ENCODE results near the gene SLC2A1. TPM values are rescaled to one million over a fixed set of nuclear protein-coding genes. Genes with fewer than 3 reads are reported as not detected.

The SLC2A1 gene
- total RNA-seq (60.2 TPM), polyA plus RNA-seq (10 to 100 TPM; 22.0 to 25.5 (median 23.6) TPM)

DNA sequence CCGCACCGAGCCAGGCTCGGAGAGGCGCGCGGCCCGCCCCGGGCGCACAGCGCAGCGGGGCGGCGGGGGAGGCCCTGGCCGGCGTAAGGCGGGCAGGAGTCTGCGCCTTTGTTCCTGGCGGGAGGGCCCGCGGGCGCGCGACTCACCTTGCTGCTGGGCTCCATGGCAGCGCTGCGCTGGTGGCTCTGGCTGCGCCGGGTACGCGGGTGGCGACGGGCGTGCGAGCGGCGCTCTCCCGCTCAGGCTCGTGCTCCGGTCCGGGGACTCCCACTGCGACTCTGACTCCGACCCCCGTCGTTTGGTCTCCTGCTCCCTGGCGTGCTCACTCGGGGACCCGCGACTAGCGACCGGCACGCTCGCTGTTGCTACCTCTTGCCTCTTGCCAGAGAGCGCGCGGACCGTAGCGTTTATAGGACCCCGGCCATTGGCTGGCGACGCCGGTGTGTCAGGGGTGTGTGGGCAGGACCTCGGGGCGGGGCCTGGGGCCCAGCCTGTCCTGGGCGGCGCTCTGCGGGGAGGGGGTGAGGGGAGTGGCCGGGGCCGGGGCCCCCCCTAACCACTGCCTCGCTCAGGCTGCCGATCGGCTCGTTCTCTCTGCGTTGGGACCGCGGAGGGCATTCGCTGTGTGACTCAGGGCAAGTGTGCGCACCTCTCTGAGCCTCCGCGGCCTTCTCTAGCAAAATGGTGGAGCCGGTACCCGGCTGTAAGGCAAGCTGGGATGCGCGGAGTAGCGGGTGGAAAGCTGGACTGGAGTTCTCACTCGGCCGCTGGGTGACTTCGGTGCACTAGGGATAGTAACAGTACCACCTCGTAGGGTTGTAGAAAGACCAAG lies at the start of gene SLC2A1:
Gene SLC2A1, minus strand, starts transcription at position 381 of the 832 bp plus-strand sequence. Its CDS starts 217 bp downstream, at position 164.
- Mint-ChIP-seq H3K4me3 (peak within 1 kb of the TSS; percentile 91 to 99 (median 98)), H3K27me3 (peaks cover 11% of the 10 kb centered on the region), H3K9me3 (peaks cover 0 to 1% (median 0%) of the 10 kb centered on the region in 7 donors), H3K36me3 (peaks cover 9% of the 10 kb centered on the region), H3K4me1 (peaks cover 6 to 67% (median 32%) of the 10 kb centered on the region in 4 donors), H3K27ac (peak within 1 kb of the TSS; percentile 92 to 99 (median 96))
- no peaks in the 10 kb centered on the region for H3K36me3 ChIP-seq (ENCODE audit: control insufficient read depth, insufficient read depth, low read length)
- H3K27ac ChIP-seq (ENCODE audit: insufficient read depth, low read length, poor library complexity, severe bottlenecking), result peak within 1 kb of the TSS; percentile 80
- peaks cover 54% of the 10 kb centered on the region for H3K4me1 ChIP-seq (ENCODE audit: control insufficient read depth, insufficient read depth, low read length, poor library complexity, severe bottlenecking)
- peak within 1 kb of the TSS; percentile 94 for H3K4me3 ChIP-seq (ENCODE audit: low read depth, low read length)
- no peaks in the 10 kb centered on the region for H3K27me3 ChIP-seq (ENCODE audit: control insufficient read depth, insufficient read depth, low read length)
- no peaks in the 10 kb centered on the region for H3K9me3 ChIP-seq (ENCODE audit: control insufficient read depth in 2 of 2, low read length in 2 of 2)
- ATAC-seq (ENCODE audit: low read depth in 2 of 2) (peak; percentile 92), DNase-seq (peak; percentile 94 to 98 (median 94))

DNA sequence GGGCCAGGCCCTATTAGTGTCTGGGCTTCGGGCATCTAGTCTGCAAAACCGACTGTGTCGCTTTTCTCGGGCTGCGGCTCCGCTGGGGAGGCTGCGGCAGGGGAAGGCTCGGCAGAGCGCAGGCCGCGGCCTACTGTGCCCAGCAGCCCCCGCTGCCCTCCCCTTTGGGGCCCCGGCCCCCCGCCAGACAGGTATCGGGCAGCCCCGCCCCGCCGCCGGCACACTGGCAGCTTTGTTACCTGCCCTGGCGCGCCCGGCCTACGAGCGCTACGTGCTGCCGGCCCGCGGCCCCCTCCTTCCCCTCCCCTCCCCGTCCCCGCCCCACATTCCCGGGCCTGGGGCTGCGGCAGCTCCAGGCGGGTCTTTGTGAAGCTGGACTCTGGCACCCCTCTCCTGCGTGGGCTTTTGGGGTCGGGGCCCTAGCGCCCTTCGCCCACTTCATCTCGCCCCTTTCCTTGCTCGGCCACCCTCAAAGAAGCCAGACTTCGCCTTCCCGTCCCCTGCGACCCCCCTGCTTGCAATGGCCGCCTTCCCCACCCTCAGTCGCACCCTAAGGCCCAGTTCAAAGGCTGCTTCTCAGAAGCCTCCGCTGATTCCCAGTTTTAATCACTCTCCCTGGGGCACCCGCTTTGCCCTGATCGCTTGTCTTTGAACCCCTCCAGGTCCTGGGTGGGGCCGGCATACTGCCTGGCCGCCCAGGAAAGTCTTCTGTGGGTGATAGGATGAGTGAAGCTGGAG lies 48.9 kb upstream of the SLC2A1 start:
- ATAC-seq (ENCODE audit: low read depth in 2 of 2), result no peak
- no peaks in the 10 kb centered on the region for H3K4me1 Mint-ChIP-seq
- H3K27ac Mint-ChIP-seq, result no peak overlapping the region
- no peaks in the 10 kb centered on the region for H3K36me3 ChIP-seq (ENCODE audit: control insufficient read depth, insufficient read depth, low read length)
- H3K27me3 Mint-ChIP-seq, result peaks cover 11% of the 10 kb centered on the region
- no peaks in the 10 kb centered on the region for H3K36me3 Mint-ChIP-seq
- no peak overlapping the region for H3K4me3 ChIP-seq (ENCODE audit: low read depth, low read length)
- no peaks in the 10 kb centered on the region for H3K27me3 ChIP-seq (ENCODE audit: control insufficient read depth, insufficient read depth, low read length)
- H3K9me3 ChIP-seq (ENCODE audit: control insufficient read depth in 2 of 2, low read length in 2 of 2), result no peaks in the 10 kb centered on the region
- H3K9me3 Mint-ChIP-seq, result no peaks in the 10 kb centered on the region
- H3K4me1 ChIP-seq (ENCODE audit: control insufficient read depth, insufficient read depth, low read length, poor library complexity, severe bottlenecking), result no peaks in the 10 kb centered on the region
- DNase-seq, result no peak
- no peak overlapping the region for H3K4me3 Mint-ChIP-seq
- no peak overlapping the region for H3K27ac ChIP-seq (ENCODE audit: insufficient read depth, low read length, poor library complexity, severe bottlenecking)

DNA sequence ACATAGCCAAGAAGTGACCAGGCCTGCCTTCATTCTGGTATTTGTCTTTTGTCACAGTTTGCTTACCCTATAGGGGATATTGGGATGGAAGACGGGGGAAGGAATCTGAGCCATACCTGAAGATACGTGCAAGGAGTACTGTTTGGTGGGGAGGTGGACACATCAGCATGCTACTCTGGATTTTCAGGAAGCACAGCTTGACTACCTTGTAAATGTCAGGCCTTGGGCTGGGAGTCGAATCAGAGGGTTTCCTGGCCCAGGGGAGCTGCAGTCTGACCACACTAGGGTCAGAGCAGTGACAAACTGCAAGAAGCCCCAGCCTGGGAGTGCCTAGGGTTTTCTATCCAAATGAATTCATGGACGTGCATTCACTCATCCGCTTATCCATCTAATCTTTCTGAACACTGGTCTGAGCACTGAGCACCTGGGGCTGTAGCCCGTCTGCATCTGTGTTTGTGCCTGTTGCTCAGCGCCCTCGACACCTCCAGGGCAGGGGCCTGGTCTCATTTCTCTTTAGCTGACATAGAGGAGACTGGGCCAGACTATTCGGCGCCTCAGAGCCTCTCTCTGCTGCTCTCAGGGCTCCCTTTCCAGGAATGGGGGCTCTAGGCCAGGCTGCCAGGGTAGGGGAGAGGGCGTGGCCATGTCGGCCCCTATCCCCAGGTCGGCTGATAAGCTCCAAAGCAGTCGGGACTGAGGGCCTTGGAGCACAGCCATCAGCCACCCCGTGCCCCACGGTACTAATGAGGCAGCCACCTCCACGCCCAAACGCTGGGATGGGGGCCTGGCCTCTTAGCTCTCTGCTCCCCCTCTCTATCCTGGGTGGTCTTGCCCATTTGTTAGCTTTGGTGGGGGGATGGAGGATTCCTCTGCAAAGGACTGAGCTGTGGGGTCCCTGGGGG lies 47.0 kb upstream of the SLC2A1 start:
- no peak for ATAC-seq (ENCODE audit: low read depth in 2 of 2)
- H3K4me3 Mint-ChIP-seq, result no peak overlapping the region

DNA sequence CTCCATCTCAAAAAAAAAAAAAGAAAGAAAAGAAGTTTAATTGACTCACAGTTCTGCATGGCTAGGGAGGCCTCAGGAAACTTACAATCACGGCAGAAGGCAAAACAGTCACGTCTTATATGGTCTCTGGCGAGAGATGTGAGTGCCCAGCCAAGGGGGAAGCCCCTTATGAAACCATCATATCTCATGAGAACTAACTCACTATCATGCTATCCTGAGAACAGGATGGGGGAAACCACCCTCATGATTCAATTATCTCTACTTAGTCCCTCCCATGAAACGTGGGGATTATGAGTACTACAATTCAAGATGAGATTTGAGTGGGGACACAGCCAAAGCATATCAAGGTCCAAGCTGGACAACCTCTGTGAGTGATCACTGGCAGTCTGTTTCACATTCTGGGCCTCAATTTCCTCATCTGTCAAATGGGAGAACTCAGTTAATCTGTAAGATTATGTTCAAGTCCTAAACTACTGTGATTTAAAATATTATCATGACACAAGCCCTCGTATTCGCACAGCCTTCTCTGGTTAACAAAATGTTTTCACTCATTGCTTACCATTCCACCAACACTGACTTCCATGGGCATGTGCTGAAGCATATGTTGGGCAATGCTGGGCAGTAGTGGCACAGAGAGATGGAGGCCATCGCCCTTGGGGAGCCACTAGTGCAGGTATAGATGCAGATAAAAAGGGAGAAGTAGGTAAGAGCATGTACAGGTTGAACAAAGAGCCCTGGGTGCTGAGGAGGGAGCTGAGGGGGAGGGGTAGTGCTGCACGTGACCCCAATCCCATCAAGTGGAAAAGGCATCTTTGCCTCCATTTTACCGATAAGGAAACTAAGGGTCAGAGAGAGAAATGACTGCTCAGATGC lies 46.2 kb upstream of the SLC2A1 start:
- H3K27ac ChIP-seq (ENCODE audit: insufficient read depth, low read length, poor library complexity, severe bottlenecking), result no peak overlapping the region
- H3K9me3 ChIP-seq (ENCODE audit: control insufficient read depth in 2 of 2, low read length in 2 of 2), result no peaks in the 10 kb centered on the region
- Mint-ChIP-seq H3K27me3 (no peaks in the 10 kb centered on the region), H3K4me3 (no peak overlapping the region), H3K4me1 (no peaks in the 10 kb centered on the region), H3K27ac (peak overlapping the region in 1 of 3 donors; percentile 43), H3K9me3 (no peaks in the 10 kb centered on the region), H3K36me3 (no peaks in the 10 kb centered on the region)
- H3K4me3 ChIP-seq (ENCODE audit: low read depth, low read length), result no peak overlapping the region
- DNase-seq (no peak), ATAC-seq (ENCODE audit: low read depth in 2 of 2) (no peak)
- no peaks in the 10 kb centered on the region for H3K36me3 ChIP-seq (ENCODE audit: control insufficient read depth, insufficient read depth, low read length)
- H3K4me1 ChIP-seq (ENCODE audit: control insufficient read depth, insufficient read depth, low read length, poor library complexity, severe bottlenecking), result no peaks in the 10 kb centered on the region
- peaks cover 3% of the 10 kb centered on the region for H3K27me3 ChIP-seq (ENCODE audit: control insufficient read depth, insufficient read depth, low read length)

More for the DNA sequence above, 47.0 kb upstream of the SLC2A1 start:
- no peak overlapping the region for H3K4me3 ChIP-seq (ENCODE audit: low read depth, low read length)
- no peaks in the 10 kb centered on the region for H3K9me3 ChIP-seq (ENCODE audit: control insufficient read depth in 2 of 2, low read length in 2 of 2)
- H3K36me3 ChIP-seq (ENCODE audit: control insufficient read depth, insufficient read depth, low read length), result no peaks in the 10 kb centered on the region
- no peaks in the 10 kb centered on the region for H3K36me3 Mint-ChIP-seq
- H3K27me3 Mint-ChIP-seq, result peaks cover 3% of the 10 kb centered on the region
- no peaks in the 10 kb centered on the region for H3K4me1 Mint-ChIP-seq
- H3K4me1 ChIP-seq (ENCODE audit: control insufficient read depth, insufficient read depth, low read length, poor library complexity, severe bottlenecking), result no peaks in the 10 kb centered on the region
- no peaks in the 10 kb centered on the region for H3K9me3 Mint-ChIP-seq
- no peak overlapping the region for H3K27ac ChIP-seq (ENCODE audit: insufficient read depth, low read length, poor library complexity, severe bottlenecking)
- no peak for DNase-seq
- peaks cover 3% of the 10 kb centered on the region for H3K27me3 ChIP-seq (ENCODE audit: control insufficient read depth, insufficient read depth, low read length)
- H3K27ac Mint-ChIP-seq, result no peak overlapping the region

DNA sequence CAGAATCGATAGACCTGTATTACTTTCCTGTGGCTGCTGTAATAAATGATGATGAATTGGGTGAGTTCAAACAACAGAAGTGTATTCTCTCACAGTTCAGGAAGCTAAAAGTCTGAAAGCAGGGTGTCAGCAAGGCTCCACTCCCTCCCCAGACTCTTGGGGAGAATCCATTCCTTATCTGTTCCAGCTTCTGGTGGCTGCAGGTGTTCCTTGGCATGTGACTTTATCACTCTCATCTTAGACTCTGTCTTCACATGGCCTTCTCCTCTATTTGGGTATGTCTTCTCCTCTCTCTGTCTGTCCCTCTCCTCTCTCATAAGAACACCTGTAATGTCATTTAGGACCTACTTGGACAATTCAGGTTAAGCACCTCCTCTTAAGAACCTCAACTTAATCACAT lies 44.1 kb upstream of the SLC2A1 start:
- Histone ChIP-seq H3K27ac (ENCODE audit: insufficient read depth, low read length, poor library complexity, severe bottlenecking) (no peak overlapping the region), H3K36me3 (ENCODE audit: control insufficient read depth, insufficient read depth, low read length) (no peaks in the 10 kb centered on the region), H3K4me1 (ENCODE audit: control insufficient read depth, insufficient read depth, low read length, poor library complexity, severe bottlenecking) (no peaks in the 10 kb centered on the region), H3K4me3 (ENCODE audit: low read depth, low read length) (no peak overlapping the region), H3K9me3 (ENCODE audit: control insufficient read depth in 2 of 2, low read length in 2 of 2) (no peaks in the 10 kb centered on the region), H3K27me3 (ENCODE audit: control insufficient read depth, insufficient read depth, low read length) (peaks cover 3% of the 10 kb centered on the region)
- Mint-ChIP-seq H3K4me3 (no peak overlapping the region), H3K9me3 (no peaks in the 10 kb centered on the region), H3K36me3 (no peaks in the 10 kb centered on the region), H3K27ac (no peak overlapping the region), H3K27me3 (no peaks in the 10 kb centered on the region), H3K4me1 (no peaks in the 10 kb centered on the region)
- no peak for DNase-seq
- ATAC-seq (ENCODE audit: low read depth in 2 of 2), result no peak

DNA sequence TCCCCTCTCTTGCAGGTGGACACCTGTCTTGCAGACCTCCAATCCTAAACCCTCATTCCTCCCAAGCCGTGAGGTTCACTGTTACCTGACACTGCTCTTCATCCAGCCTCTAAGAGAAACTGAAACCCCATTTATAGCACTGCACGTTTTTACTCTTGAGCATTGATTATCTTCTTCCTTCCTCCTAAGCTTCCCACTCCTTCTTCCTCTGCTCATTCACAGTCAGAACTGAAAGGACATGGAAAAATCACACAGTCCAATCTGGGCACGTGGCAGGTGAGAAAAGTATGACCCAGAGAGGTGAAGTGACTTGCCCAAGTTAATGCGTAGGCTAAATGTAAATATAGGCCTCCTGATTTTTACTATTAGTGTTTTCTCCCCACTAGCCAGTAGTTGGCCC lies 43.4 kb upstream of the SLC2A1 start:
- H3K9me3 Mint-ChIP-seq, result no peaks in the 10 kb centered on the region
- DNase-seq, result no peak
- no peak overlapping the region for H3K4me3 Mint-ChIP-seq
- H3K36me3 ChIP-seq (ENCODE audit: control insufficient read depth, insufficient read depth, low read length), result no peaks in the 10 kb centered on the region
- H3K4me3 ChIP-seq (ENCODE audit: low read depth, low read length), result no peak overlapping the region
- no peaks in the 10 kb centered on the region for H3K4me1 Mint-ChIP-seq
- H3K27ac Mint-ChIP-seq, result peak overlapping the region in 1 of 3 donors; percentile 4
- H3K9me3 ChIP-seq (ENCODE audit: control insufficient read depth in 2 of 2, low read length in 2 of 2), result no peaks in the 10 kb centered on the region
- no peaks in the 10 kb centered on the region for H3K4me1 ChIP-seq (ENCODE audit: control insufficient read depth, insufficient read depth, low read length, poor library complexity, severe bottlenecking)
- ATAC-seq (ENCODE audit: low read depth in 2 of 2), result no peak
- peaks cover 3% of the 10 kb centered on the region for H3K27me3 ChIP-seq (ENCODE audit: control insufficient read depth, insufficient read depth, low read length)
- H3K27ac ChIP-seq (ENCODE audit: insufficient read depth, low read length, poor library complexity, severe bottlenecking), result no peak overlapping the region
- no peaks in the 10 kb centered on the region for H3K27me3 Mint-ChIP-seq
- H3K36me3 Mint-ChIP-seq, result no peaks in the 10 kb centered on the region

DNA sequence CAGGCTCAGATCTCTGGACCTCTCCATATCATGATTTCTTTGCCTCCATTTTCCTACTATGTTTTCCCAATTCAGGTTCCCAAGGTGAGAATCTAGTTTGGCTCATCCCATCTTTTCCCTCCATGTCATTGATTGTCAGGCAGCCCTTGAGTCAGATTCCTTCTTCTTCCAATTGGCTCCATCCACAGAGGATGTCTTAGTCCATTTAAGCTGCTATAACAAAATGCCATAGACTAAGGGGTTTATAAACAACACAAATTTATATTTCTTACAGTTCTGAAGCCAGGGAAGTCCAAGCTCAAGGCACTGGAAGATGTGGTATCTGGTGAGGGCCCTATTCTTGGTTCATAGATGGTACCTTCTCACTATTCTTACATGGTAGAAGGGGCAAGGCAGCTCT lies 42.8 kb upstream of the SLC2A1 start:
- no peaks in the 10 kb centered on the region for H3K36me3 ChIP-seq (ENCODE audit: control insufficient read depth, insufficient read depth, low read length)
- no peak for DNase-seq
- Mint-ChIP-seq H3K27ac (peak overlapping the region in 1 of 3 donors; percentile 3), H3K4me3 (no peak overlapping the region), H3K4me1 (no peaks in the 10 kb centered on the region), H3K27me3 (no peaks in the 10 kb centered on the region), H3K36me3 (no peaks in the 10 kb centered on the region), H3K9me3 (no peaks in the 10 kb centered on the region)
- no peak overlapping the region for H3K27ac ChIP-seq (ENCODE audit: insufficient read depth, low read length, poor library complexity, severe bottlenecking)
- no peak overlapping the region for H3K4me3 ChIP-seq (ENCODE audit: low read depth, low read length)
- ATAC-seq (ENCODE audit: low read depth in 2 of 2), result no peak
- no peaks in the 10 kb centered on the region for H3K9me3 ChIP-seq (ENCODE audit: control insufficient read depth in 2 of 2, low read length in 2 of 2)
- no peaks in the 10 kb centered on the region for H3K4me1 ChIP-seq (ENCODE audit: control insufficient read depth, insufficient read depth, low read length, poor library complexity, severe bottlenecking)
- H3K27me3 ChIP-seq (ENCODE audit: control insufficient read depth, insufficient read depth, low read length), result peaks cover 3% of the 10 kb centered on the region
